HG03280 (cell line): ENCODE results near the gene KCNQ5.

Source experiments
- ATAC-seq: cut with Tn5 transposase; IDR thresholded peaks from one replicate; pipeline ENCODE4 v1.9.1; 2021; ENCODE audit warnings: mild to moderate bottlenecking, moderate library complexity; ENCODE audit not compliant: unreplicated experiment

Gene KCNQ5

GRCh38 chr6:72789145-72789544, 167.3 kb downstream of the KCNQ5 start:
- no peak for ATAC-seq

- no peak for ATAC-seq
Observed at GRCh38 chr6:72792692-72793091, 170.8 kb downstream of the KCNQ5 start.

- ATAC-seq = no peak
Observed at GRCh38 chr6:72793641-72794395, 172.0 kb downstream of the KCNQ5 start.

GRCh38 chr6:72798196-72798595, 176.3 kb downstream of the KCNQ5 start:
- ATAC-seq = no peak

GRCh38 chr6:72809746-72810379, 188.0 kb downstream of the KCNQ5 start:
- no peak for ATAC-seq

- no peak for ATAC-seq
Observed at GRCh38 chr6:72810571-72811280, 188.9 kb downstream of the KCNQ5 start.

GRCh38 chr6:72811971-72812421, 190.1 kb downstream of the KCNQ5 start:
- no peak for ATAC-seq

- no peak for ATAC-seq
Observed at GRCh38 chr6:72813807-72814596, 192.1 kb downstream of the KCNQ5 start.

GRCh38 chr6:72816022-72816421, 194.2 kb downstream of the KCNQ5 start:
- no peak for ATAC-seq

- ATAC-seq = no peak
Observed at GRCh38 chr6:72817208-72817607, 195.3 kb downstream of the KCNQ5 start.

- no peak for ATAC-seq
Observed at GRCh38 chr6:72819609-72820008, 197.7 kb downstream of the KCNQ5 start.

GRCh38 chr6:72820153-72820552, 198.3 kb downstream of the KCNQ5 start:
- no peak for ATAC-seq

- no peak for ATAC-seq
Observed at GRCh38 chr6:72820906-72821305, 199.0 kb downstream of the KCNQ5 start.

GRCh38 chr6:72822023-72822422, 200.2 kb downstream of the KCNQ5 start:
- ATAC-seq = no peak

- ATAC-seq = no peak
Observed at GRCh38 chr6:72822691-72823090, 200.8 kb downstream of the KCNQ5 start.

- peak; percentile 80 for ATAC-seq
Observed at GRCh38 chr6:72824833-72825232, 203.0 kb downstream of the KCNQ5 start.

GRCh38 chr6:72825315-72825911, 203.5 kb downstream of the KCNQ5 start:
- ATAC-seq = peak; percentile 64

GRCh38 chr6:72826037-72826436, 204.2 kb downstream of the KCNQ5 start:
- ATAC-seq = no peak

- no peak for ATAC-seq
Observed at GRCh38 chr6:72826744-72827438, 205.0 kb downstream of the KCNQ5 start.

- no peak for ATAC-seq
Observed at GRCh38 chr6:72828904-72829303, 207.0 kb downstream of the KCNQ5 start.
